Hepatocyte (in vitro differentiated cells): ENCODE results near the gene CAPRIN1. TPM values are rescaled to one million over a fixed set of nuclear protein-coding genes. Genes with fewer than 3 reads are reported as not detected.

Experiments
- DNase-seq: peaks from one replicate; pipeline ENCODE4 v3.0.0-alpha.2; 2016; ENCODE audit warnings: low spot score
- H2AFZ ChIP-seq: fragments of 200-600 bp; sonication (generic); 2 replicates; pipeline ENCODE4 v1.6.0; 2016; ENCODE audit warnings: antibody characterized with exemption, mild to moderate bottlenecking
- H3K27ac ChIP-seq: fragments of 200-600 bp; sonication (generic); 2 replicates; pipeline ENCODE4 v1.5.1; 2016; ENCODE audit warnings: mild to moderate bottlenecking
- H3K27me3 ChIP-seq: fragments of 200-600 bp; sonication (generic); 2 replicates; pipeline ENCODE4 v1.6.1; 2016
- H3K36me3 ChIP-seq: fragments of 200-600 bp; sonication (generic); replicated peaks from 2 replicates; pipeline ENCODE4 v1.5.1; 2016; ENCODE audit warnings: low read depth; ENCODE audit not compliant: insufficient read depth
- H3K4me1 ChIP-seq: fragments of 200-600 bp; sonication (generic); 2 replicates; pipeline ENCODE4 v1.5.1; 2016; ENCODE audit warnings: mild to moderate bottlenecking, moderate library complexity; ENCODE audit not compliant: insufficient read depth
- H3K4me2 ChIP-seq: fragments of 200-600 bp; sonication (generic); 2 replicates; pipeline ENCODE4 v1.6.0; 2016
- H3K4me3 ChIP-seq: fragments of 200-600 bp; sonication (generic); 2 replicates; pipeline ENCODE4 v1.5.1; 2016; ENCODE audit warnings: mild to moderate bottlenecking
- H3K79me2 ChIP-seq: fragments of 200-600 bp; sonication (generic); 2 replicates; pipeline ENCODE4 v1.6.0; 2017; ENCODE audit warnings: mild to moderate bottlenecking
- H3K9me2 ChIP-seq: fragments of 200-600 bp; sonication (generic); replicated peaks from 2 replicates; pipeline ENCODE4 v1.6.0; 2017; ENCODE audit warnings: mild to moderate bottlenecking; ENCODE audit not compliant: insufficient read depth
- H3K9me3 ChIP-seq: fragments of 200-600 bp; sonication (generic); 2 replicates; pipeline ENCODE4 v1.5.1; 2016; ENCODE audit warnings: low read depth, mild to moderate bottlenecking
- H4K20me1 ChIP-seq: fragments of 200-600 bp; sonication (generic); 2 replicates; pipeline ENCODE4 v1.6.0; 2016; ENCODE audit warnings: mild to moderate bottlenecking; ENCODE audit not compliant: insufficient read depth, poor library complexity, severe bottlenecking
- EZH2 ChIP-seq: fragments of 200-600 bp; sonication (generic); IDR thresholded peaks from 2 replicates; pipeline ENCODE4 v1.6.1; 2016; ENCODE audit warnings: antibody characterized with exemption, mild to moderate bottlenecking, borderline replicate concordance
- EZH2phosphoT487 ChIP-seq: fragments of 200-600 bp; sonication (generic); IDR thresholded peaks from one replicate; pipeline ENCODE4 v1.6.1; 2018; ENCODE audit warnings: antibody characterized with exemption, mild to moderate bottlenecking, low read depth, moderate library complexity; ENCODE audit not compliant: unreplicated experiment, severe bottlenecking
- WGBS: methylation state at CpG from one replicate; pipeline ENCODE4 v1.1.6; 2016; ENCODE audit warnings: low lambda C conversion rate; ENCODE audit errors: missing lambda C conversion rate; 5-methylcytosine and 5-hydroxymethylcytosine counted together
- polyA plus RNA-seq: library from polyadenylated mRNA; unstranded; fragments of >200 nt; fragmentation: Nextera tagmentation; extraction: Ambion mirVana; gene quantifications from 2 replicates; pipeline ENCODE4 v1.2.1, GENCODE V29; 2016
- total RNA-seq: library from RNA; depleted of rRNA; stranded (reverse); fragments of >200 nt; gene quantifications from 2 replicates; pipeline ENCODE4 v1.2.3, GENCODE V29; 2014
- TF ChIP-seq, protein P1 (sequence below): fragments of 200-600 bp; sonication (generic); IDR thresholded peaks from 2 replicates; pipeline ENCODE4 v1.5.1; 2016; ENCODE audit warnings: antibody characterized with exemption, mild to moderate bottlenecking; ENCODE audit not compliant: poor library complexity

CAPRIN1 gene
- total and polyA plus RNA-seq, 2 experiments from 2014 or later: 102 to 217 TPM

DNA sequence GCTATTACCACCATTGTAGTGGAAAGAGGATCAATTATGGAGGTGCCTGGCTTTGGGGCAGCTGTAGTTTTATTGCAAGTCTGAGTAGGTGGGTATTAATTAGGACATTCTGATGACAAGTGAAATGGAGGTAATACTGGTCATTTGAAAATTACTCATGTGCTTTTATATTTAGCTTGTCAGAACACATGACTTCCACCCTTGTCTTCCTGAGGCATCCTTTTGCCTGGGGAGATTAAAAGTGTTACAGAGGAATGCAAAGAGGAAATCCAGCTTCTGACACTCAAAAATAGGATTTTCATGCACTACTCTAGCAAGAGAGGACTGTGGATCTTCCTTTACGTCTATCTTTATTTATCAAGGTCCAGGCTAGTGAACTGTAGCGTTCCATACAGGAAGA, 44.7 kb upstream of the CAPRIN1 start:
- Histone ChIP-seq H3K4me3 (no peak overlapping the region), H3K36me3 (no peaks in the 10 kb centered on the region), H3K27me3 (no peaks in the 10 kb centered on the region), H3K9me2 (no peaks in the 10 kb centered on the region), H2AFZ (no peak overlapping the region), H3K4me2 (no peak overlapping the region), H3K27ac (no peak overlapping the region), H3K4me1 (no peaks in the 10 kb centered on the region), H3K79me2 (no peaks in the 10 kb centered on the region), H4K20me1 (no peaks in the 10 kb centered on the region), H3K9me3 (no peaks in the 10 kb centered on the region)
- TF ChIP-seq EZH2 (no peak), EZH2phosphoT487 (no peak)
- TF ChIP-seq, protein P1, sequence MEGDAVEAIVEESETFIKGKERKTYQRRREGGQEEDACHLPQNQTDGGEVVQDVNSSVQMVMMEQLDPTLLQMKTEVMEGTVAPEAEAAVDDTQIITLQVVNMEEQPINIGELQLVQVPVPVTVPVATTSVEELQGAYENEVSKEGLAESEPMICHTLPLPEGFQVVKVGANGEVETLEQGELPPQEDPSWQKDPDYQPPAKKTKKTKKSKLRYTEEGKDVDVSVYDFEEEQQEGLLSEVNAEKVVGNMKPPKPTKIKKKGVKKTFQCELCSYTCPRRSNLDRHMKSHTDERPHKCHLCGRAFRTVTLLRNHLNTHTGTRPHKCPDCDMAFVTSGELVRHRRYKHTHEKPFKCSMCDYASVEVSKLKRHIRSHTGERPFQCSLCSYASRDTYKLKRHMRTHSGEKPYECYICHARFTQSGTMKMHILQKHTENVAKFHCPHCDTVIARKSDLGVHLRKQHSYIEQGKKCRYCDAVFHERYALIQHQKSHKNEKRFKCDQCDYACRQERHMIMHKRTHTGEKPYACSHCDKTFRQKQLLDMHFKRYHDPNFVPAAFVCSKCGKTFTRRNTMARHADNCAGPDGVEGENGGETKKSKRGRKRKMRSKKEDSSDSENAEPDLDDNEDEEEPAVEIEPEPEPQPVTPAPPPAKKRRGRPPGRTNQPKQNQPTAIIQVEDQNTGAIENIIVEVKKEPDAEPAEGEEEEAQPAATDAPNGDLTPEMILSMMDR: no peak
- no peak for DNase-seq
- WGBS: 46% methylated on average over 2 of the region's 2 CpGs

DNA sequence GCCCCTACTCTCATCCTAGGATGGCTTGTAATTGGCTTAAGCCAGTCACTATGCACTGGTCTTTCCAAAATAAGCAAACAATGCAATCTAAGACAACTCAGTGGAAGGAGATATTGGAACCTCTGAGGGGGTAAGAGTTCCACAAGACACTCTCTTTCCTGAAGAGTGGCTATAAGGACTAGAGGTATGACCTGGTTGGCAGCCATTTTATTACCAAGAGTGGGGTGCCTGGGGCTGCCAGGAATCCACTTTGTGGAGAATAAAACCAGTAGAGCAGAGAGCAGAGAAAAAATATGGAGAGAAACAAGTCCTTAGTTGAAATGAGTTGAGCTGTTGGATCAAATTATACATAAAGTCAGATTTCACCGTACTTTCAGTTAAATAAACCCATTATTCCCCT, 38.8 kb upstream of the CAPRIN1 start:
- H3K9me3 ChIP-seq: no peaks in the 10 kb centered on the region
- H3K79me2 ChIP-seq: no peaks in the 10 kb centered on the region
- H3K4me2 ChIP-seq: no peak overlapping the region
- H3K27me3 ChIP-seq: no peaks in the 10 kb centered on the region
- no peak overlapping the region for H3K4me3 ChIP-seq
- no peak for DNase-seq
- H4K20me1 ChIP-seq: no peaks in the 10 kb centered on the region
- H3K36me3 ChIP-seq: no peaks in the 10 kb centered on the region
- H2AFZ ChIP-seq: no peak overlapping the region
- 100% methylated on average over 1 of the region's 1 CpG for WGBS
- TF ChIP-seq EZH2 (no peak), EZH2phosphoT487 (no peak)
- TF ChIP-seq, protein P1: no peak
- no peak overlapping the region for H3K27ac ChIP-seq
- H3K9me2 ChIP-seq: no peaks in the 10 kb centered on the region
- no peaks in the 10 kb centered on the region for H3K4me1 ChIP-seq

DNA sequence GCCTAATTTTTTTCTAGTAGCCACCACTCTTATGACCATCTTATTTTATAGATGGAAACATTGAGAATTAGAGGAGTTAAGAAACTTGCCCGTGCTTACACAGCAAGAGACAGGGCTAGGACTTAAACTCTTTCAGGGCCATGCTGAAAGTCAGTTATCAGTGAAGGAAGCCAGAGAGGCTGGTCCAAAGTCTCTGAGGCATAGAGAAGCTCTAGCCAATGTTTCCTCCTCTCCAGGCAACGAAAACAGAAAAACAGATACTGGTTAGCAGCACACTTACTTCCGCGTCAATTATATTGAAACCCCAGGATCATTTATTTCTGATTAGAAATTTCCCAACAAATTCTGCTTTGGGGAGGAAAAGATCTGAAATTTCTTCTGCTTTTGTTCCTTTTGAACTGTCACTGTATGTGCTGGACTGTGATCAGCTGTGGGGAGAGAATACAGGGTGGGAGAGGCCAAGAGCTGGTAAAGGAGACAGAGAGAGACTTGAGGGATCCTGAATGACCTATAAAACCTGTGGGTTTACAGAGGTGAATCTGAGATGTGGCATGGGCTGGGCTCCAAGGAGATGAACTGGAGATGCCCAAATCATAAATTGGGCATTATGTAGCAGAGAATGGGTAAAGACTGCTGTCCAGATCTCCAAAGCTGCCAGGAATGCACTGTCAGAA, 37.5 kb upstream of the CAPRIN1 start:
- Histone ChIP-seq H3K9me3 (no peaks in the 10 kb centered on the region), H3K27ac (no peak overlapping the region), H3K79me2 (no peaks in the 10 kb centered on the region), H3K4me1 (no peaks in the 10 kb centered on the region), H4K20me1 (no peaks in the 10 kb centered on the region), H3K27me3 (no peaks in the 10 kb centered on the region), H3K4me2 (no peak overlapping the region), H3K9me2 (no peaks in the 10 kb centered on the region), H2AFZ (no peak overlapping the region), H3K4me3 (no peak overlapping the region), H3K36me3 (no peaks in the 10 kb centered on the region)
- 92% methylated on average over 4 of the region's 4 CpGs for WGBS
- TF ChIP-seq, protein P1: no peak
- TF ChIP-seq EZH2: no peak
- TF ChIP-seq EZH2phosphoT487: no peak
- no peak for DNase-seq
